ENCODE results near the gene POLR2L. TPM values are rescaled to one million over a fixed set of nuclear protein-coding genes. Genes with fewer than 3 reads are reported as not detected.

POLR2L gene
- polyA plus RNA-seq, 1 of the 3 experiments (the other 2 are of a cell fraction): 540 TPM

DNA sequence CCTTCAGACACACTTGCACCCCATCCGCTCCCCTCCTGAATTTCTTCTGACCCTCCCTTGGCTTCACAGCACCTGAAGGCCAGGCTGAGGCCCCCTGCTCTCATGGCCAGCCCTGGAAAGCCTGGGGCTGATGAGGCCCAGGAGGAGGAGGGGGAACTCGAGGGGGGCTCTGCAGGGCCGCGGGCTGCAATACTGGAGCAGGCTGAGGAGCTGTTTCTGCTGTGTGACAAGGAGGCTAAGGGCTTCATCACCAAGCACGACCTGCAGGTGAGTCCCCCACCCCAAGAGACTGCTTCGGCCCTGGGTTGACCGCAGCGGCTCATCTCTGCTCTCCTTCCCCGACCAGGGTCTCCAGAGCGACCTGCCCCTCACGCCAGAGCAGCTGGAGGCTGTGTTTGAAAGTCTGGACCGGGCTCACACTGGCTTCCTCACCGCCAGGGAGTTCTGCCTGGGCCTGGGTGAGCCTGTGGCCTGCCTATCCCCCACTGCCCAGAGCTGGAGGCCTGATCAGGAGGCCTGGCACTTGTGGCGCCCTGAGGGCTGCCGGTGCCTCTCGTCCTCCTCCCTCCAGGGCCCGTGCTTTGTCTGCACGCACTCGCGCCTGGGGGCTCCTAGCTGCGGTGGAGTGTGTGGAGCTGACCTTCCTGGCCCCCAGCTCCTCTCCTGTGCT lies 13.7 kb downstream of the POLR2L start:
- DNase-seq: no peak
- Histone ChIP-seq H3K9me3 (no peaks in the 10 kb centered on the region), H3K4me2 (no peak overlapping the region), H3K9me2 (no peaks in the 10 kb centered on the region), H3K4me1 (ENCODE audit: control insufficient read depth in 1 of 2, insufficient read depth in 2 of 2, low read depth in 1 of 2, low read length in 1 of 2) (peaks cover 11 to 23% of the 10 kb centered on the region in 2 experiments; a peak in 2 of 4 replicates), H3K4me3 (ENCODE audit: low read depth in 2 of 2, low read length in 1 of 2) (no peak overlapping the region), H3K27me3 (ENCODE audit: insufficient read depth) (no peaks in the 10 kb centered on the region), H3K27ac (ENCODE audit: low read depth in 2 of 2, low read length in 1 of 2) (no peak overlapping the region), H2AFZ (ENCODE audit: low read depth) (no peak overlapping the region), H3K36me3 (replicated peaks in 1 of 2; ENCODE audit: control insufficient read depth in 1 of 2, insufficient read depth in 2 of 2, low read length in 1 of 2) (peaks cover 0 to 19% of the 10 kb centered on the region in 2 experiments), H3F3A (replicated peaks; ENCODE audit: insufficient read depth) (peaks cover under 1% of the 10 kb centered on the region), H4K20me1 (ENCODE audit: insufficient read depth) (peaks cover 7% of the 10 kb centered on the region; the same call in 1 of the 2 replicates), H3K79me2 (ENCODE audit: insufficient read depth) (peaks cover 25% of the 10 kb centered on the region), H3K9ac (no peak overlapping the region)
- 91% methylated on average over 18 of the region's 21 CpGs for WGBS (ENCODE audit: low lambda C conversion rate)
- TF ChIP-seq, protein P1, sequence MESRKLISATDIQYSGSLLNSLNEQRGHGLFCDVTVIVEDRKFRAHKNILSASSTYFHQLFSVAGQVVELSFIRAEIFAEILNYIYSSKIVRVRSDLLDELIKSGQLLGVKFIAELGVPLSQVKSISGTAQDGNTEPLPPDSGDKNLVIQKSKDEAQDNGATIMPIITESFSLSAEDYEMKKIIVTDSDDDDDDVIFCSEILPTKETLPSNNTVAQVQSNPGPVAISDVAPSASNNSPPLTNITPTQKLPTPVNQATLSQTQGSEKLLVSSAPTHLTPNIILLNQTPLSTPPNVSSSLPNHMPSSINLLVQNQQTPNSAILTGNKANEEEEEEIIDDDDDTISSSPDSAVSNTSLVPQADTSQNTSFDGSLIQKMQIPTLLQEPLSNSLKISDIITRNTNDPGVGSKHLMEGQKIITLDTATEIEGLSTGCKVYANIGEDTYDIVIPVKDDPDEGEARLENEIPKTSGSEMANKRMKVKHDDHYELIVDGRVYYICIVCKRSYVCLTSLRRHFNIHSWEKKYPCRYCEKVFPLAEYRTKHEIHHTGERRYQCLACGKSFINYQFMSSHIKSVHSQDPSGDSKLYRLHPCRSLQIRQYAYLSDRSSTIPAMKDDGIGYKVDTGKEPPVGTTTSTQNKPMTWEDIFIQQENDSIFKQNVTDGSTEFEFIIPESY (IDR thresholded peaks at IDR 0.05; ENCODE audit: borderline replicate concordance, low read depth): no peak
- TF ChIP-seq POLR2AphosphoS5 (IDR thresholded peaks at IDR 0.05; ENCODE audit: low read depth, low read length) (no peak), SIN3A (IDR thresholded peaks at IDR 0.05; ENCODE audit: borderline replicate concordance, low read depth, low read length) (no peak), TCF12 (IDR thresholded peaks at IDR 0.05) (no peak), RCOR1 (IDR thresholded peaks at IDR 0.05; ENCODE audit: low read length) (no peak), GABPA (IDR thresholded peaks at IDR 0.05; ENCODE audit: low read depth) (no peak), TEAD4 (IDR thresholded peaks at IDR 0.05; ENCODE audit: borderline replicate concordance, insufficient read depth) (no peak), JUND (IDR thresholded peaks at IDR 0.05) (no peak), TAF1 (IDR thresholded peaks at IDR 0.05; ENCODE audit: borderline replicate concordance, low read depth, low read length) (no peak), NRF1 (IDR thresholded peaks at IDR 0.05; ENCODE audit: low read depth, low read length) (no peak), MEF2A (IDR thresholded peaks at IDR 0.05; ENCODE audit: borderline replicate concordance, low read depth) (no peak), EP300 (IDR thresholded peaks at IDR 0.05; ENCODE audit: borderline replicate concordance in 1 of 2, low read depth in 1 of 2, low read length in 1 of 2) (no peak), FOSL2 (IDR thresholded peaks at IDR 0.05; ENCODE audit: borderline replicate concordance, low read depth) (no peak), ELF1 (IDR thresholded peaks at IDR 0.05) (no peak)
- TF ChIP-seq, protein P2, sequence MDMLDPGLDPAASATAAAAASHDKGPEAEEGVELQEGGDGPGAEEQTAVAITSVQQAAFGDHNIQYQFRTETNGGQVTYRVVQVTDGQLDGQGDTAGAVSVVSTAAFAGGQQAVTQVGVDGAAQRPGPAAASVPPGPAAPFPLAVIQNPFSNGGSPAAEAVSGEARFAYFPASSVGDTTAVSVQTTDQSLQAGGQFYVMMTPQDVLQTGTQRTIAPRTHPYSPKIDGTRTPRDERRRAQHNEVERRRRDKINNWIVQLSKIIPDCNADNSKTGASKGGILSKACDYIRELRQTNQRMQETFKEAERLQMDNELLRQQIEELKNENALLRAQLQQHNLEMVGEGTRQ (IDR thresholded peaks at IDR 0.05; ENCODE audit: borderline replicate concordance, low read depth, low read length): no peak
- TF ChIP-seq, protein P3, sequence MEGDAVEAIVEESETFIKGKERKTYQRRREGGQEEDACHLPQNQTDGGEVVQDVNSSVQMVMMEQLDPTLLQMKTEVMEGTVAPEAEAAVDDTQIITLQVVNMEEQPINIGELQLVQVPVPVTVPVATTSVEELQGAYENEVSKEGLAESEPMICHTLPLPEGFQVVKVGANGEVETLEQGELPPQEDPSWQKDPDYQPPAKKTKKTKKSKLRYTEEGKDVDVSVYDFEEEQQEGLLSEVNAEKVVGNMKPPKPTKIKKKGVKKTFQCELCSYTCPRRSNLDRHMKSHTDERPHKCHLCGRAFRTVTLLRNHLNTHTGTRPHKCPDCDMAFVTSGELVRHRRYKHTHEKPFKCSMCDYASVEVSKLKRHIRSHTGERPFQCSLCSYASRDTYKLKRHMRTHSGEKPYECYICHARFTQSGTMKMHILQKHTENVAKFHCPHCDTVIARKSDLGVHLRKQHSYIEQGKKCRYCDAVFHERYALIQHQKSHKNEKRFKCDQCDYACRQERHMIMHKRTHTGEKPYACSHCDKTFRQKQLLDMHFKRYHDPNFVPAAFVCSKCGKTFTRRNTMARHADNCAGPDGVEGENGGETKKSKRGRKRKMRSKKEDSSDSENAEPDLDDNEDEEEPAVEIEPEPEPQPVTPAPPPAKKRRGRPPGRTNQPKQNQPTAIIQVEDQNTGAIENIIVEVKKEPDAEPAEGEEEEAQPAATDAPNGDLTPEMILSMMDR (IDR thresholded peaks at IDR 0.05): no peak
- TF ChIP-seq, protein P4, sequence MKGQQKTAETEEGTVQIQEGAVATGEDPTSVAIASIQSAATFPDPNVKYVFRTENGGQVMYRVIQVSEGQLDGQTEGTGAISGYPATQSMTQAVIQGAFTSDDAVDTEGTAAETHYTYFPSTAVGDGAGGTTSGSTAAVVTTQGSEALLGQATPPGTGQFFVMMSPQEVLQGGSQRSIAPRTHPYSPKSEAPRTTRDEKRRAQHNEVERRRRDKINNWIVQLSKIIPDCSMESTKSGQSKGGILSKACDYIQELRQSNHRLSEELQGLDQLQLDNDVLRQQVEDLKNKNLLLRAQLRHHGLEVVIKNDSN (IDR thresholded peaks at IDR 0.05; ENCODE audit: borderline replicate concordance, low read depth): no peak
- TF ChIP-seq, protein P5, sequence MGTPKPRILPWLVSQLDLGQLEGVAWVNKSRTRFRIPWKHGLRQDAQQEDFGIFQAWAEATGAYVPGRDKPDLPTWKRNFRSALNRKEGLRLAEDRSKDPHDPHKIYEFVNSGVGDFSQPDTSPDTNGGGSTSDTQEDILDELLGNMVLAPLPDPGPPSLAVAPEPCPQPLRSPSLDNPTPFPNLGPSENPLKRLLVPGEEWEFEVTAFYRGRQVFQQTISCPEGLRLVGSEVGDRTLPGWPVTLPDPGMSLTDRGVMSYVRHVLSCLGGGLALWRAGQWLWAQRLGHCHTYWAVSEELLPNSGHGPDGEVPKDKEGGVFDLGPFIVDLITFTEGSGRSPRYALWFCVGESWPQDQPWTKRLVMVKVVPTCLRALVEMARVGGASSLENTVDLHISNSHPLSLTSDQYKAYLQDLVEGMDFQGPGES (IDR thresholded peaks at IDR 0.05; ENCODE audit: low read depth, low read length): no peak
- TF ChIP-seq, protein P6, sequence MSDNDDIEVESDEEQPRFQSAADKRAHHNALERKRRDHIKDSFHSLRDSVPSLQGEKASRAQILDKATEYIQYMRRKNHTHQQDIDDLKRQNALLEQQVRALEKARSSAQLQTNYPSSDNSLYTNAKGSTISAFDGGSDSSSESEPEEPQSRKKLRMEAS (IDR thresholded peaks at IDR 0.05; ENCODE audit: low read depth): no peak
- ChIA-PET CTCF (interaction anchor here (1.0 to 1.9 kb wide), 2 partner anchors 9 to 18 kb away, joined by 3 to 6 read pairs; partner anchors contain the start of gene PNPLA2), POLR2A (interaction anchor here (2.4 kb wide), 1 partner anchor 10 kb away, joined by 16 read pairs; the partner anchor contains the start of gene PNPLA2)

Measured in SK-N-SH (cell line).